ENCODE data around the gene HNRNPK.

HNRNPK gene

GRCh38 chr9:83933790-83934189 lies 46.2 kb downstream of the HNRNPK start:
- no peak for TF ChIP-seq PPARA (CRISPR knock-in tag; IDR thresholded peaks at IDR 0.05; ENCODE audit: borderline replicate concordance)
- no peak for TF ChIP-seq BACH2 (CRISPR knock-in tag; IDR thresholded peaks at IDR 0.05; ENCODE audit: borderline replicate concordance)
- TF ChIP-seq ISL1 (CRISPR knock-in tag; IDR thresholded peaks at IDR 0.05), result no peak
- TF ChIP-seq CREB5 (CRISPR knock-in tag; IDR thresholded peaks at IDR 0.05; ENCODE audit: low read depth), result no peak
- TF ChIP-seq TCF4 (CRISPR knock-in tag; IDR thresholded peaks at IDR 0.05; ENCODE audit: borderline replicate concordance), result no peak
- TF ChIP-seq, protein P1, sequence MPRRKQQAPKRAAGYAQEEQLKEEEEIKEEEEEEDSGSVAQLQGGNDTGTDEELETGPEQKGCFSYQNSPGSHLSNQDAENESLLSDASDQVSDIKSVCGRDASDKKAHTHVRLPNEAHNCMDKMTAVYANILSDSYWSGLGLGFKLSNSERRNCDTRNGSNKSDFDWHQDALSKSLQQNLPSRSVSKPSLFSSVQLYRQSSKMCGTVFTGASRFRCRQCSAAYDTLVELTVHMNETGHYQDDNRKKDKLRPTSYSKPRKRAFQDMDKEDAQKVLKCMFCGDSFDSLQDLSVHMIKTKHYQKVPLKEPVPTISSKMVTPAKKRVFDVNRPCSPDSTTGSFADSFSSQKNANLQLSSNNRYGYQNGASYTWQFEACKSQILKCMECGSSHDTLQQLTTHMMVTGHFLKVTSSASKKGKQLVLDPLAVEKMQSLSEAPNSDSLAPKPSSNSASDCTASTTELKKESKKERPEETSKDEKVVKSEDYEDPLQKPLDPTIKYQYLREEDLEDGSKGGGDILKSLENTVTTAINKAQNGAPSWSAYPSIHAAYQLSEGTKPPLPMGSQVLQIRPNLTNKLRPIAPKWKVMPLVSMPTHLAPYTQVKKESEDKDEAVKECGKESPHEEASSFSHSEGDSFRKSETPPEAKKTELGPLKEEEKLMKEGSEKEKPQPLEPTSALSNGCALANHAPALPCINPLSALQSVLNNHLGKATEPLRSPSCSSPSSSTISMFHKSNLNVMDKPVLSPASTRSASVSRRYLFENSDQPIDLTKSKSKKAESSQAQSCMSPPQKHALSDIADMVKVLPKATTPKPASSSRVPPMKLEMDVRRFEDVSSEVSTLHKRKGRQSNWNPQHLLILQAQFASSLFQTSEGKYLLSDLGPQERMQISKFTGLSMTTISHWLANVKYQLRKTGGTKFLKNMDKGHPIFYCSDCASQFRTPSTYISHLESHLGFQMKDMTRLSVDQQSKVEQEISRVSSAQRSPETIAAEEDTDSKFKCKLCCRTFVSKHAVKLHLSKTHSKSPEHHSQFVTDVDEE (CRISPR knock-in tag; IDR thresholded peaks at IDR 0.05), result no peak
- no peak for TF ChIP-seq ZFP3 (CRISPR knock-in tag; IDR thresholded peaks at IDR 0.05)
- no peak for TF ChIP-seq GLIS3 (CRISPR knock-in tag; IDR thresholded peaks at IDR 0.05)
- TF ChIP-seq, protein P2, sequence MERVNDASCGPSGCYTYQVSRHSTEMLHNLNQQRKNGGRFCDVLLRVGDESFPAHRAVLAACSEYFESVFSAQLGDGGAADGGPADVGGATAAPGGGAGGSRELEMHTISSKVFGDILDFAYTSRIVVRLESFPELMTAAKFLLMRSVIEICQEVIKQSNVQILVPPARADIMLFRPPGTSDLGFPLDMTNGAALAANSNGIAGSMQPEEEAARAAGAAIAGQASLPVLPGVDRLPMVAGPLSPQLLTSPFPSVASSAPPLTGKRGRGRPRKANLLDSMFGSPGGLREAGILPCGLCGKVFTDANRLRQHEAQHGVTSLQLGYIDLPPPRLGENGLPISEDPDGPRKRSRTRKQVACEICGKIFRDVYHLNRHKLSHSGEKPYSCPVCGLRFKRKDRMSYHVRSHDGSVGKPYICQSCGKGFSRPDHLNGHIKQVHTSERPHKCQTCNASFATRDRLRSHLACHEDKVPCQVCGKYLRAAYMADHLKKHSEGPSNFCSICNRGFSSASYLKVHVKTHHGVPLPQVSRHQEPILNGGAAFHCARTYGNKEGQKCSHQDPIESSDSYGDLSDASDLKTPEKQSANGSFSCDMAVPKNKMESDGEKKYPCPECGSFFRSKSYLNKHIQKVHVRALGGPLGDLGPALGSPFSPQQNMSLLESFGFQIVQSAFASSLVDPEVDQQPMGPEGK (CRISPR knock-in tag; IDR thresholded peaks at IDR 0.05; ENCODE audit: borderline replicate concordance), result no peak
- no peak for TF ChIP-seq OSR1 (CRISPR knock-in tag; IDR thresholded peaks at IDR 0.05)
- no peak for TF ChIP-seq CSDC2 (CRISPR knock-in tag; IDR thresholded peaks at IDR 0.05)
- TF ChIP-seq CSRNP3 (CRISPR knock-in tag; IDR thresholded peaks at IDR 0.05), result no peak
- no peak for ATAC-seq

- no peak for TF ChIP-seq SNAI2 (CRISPR knock-in tag; IDR thresholded peaks at IDR 0.05)
- no peak for TF ChIP-seq TOX (CRISPR knock-in tag; IDR thresholded peaks at IDR 0.05; ENCODE audit: borderline replicate concordance)
- no peak for TF ChIP-seq ZNF8 (CRISPR knock-in tag; IDR thresholded peaks at IDR 0.05)
- TF ChIP-seq PPARA (CRISPR knock-in tag; IDR thresholded peaks at IDR 0.05; ENCODE audit: borderline replicate concordance), result no peak
- TF ChIP-seq RARB (CRISPR knock-in tag; IDR thresholded peaks at IDR 0.05), result no peak
- TF ChIP-seq CREB5 (CRISPR knock-in tag; IDR thresholded peaks at IDR 0.05; ENCODE audit: low read depth), result no peak
- TF ChIP-seq ARNTL (CRISPR knock-in tag; IDR thresholded peaks at IDR 0.05; ENCODE audit: borderline replicate concordance, low read depth), result no peak
- TF ChIP-seq GLIS3 (CRISPR knock-in tag; IDR thresholded peaks at IDR 0.05), result no peak
- TF ChIP-seq TCF4 (CRISPR knock-in tag; IDR thresholded peaks at IDR 0.05; ENCODE audit: borderline replicate concordance), result no peak
- ATAC-seq, result no peak
Observed at GRCh38 chr9:83932851-83933250, 47.2 kb downstream of the HNRNPK start.

GRCh38 chr9:83932011-83932410 lies 48.0 kb downstream of the HNRNPK start:
- no peak for ATAC-seq
- TF ChIP-seq CSRNP3 (CRISPR knock-in tag; IDR thresholded peaks at IDR 0.05) (no peak), TCF4 (CRISPR knock-in tag; IDR thresholded peaks at IDR 0.05; ENCODE audit: borderline replicate concordance) (no peak), ARNTL (CRISPR knock-in tag; IDR thresholded peaks at IDR 0.05; ENCODE audit: borderline replicate concordance, low read depth) (no peak), SNAI2 (CRISPR knock-in tag; IDR thresholded peaks at IDR 0.05) (no peak), RARB (CRISPR knock-in tag; IDR thresholded peaks at IDR 0.05) (no peak), ZNF565 (CRISPR knock-in tag; conservative IDR thresholded peaks at IDR 0.05; ENCODE audit: low read depth) (no peak), ISL1 (CRISPR knock-in tag; IDR thresholded peaks at IDR 0.05) (no peak), ZC3H10 (CRISPR knock-in tag; IDR thresholded peaks at IDR 0.05) (no peak)
- TF ChIP-seq, protein P2 (CRISPR knock-in tag; IDR thresholded peaks at IDR 0.05; ENCODE audit: borderline replicate concordance), result no peak
- TF ChIP-seq, protein P1 (CRISPR knock-in tag; IDR thresholded peaks at IDR 0.05), result no peak

Data from SK-N-SH treated with all-trans-retinoic acid at 6 μM for 48 hours (cell line).